Trophoblast cell (in vitro differentiated cells and primary cell): Measurements from ENCODE around the gene SLC18A2.

Source experiments
- DNase-seq, 2 donors: peaks; one replicate each; pipeline ENCODE4 v3.0.0-alpha.2; 2016
- H2AFZ ChIP-seq: 2 replicates; pipeline ENCODE4 v1.6.1; 2013; ENCODE audit warnings: low read length, moderate library complexity, mild to moderate bottlenecking; ENCODE audit not compliant: insufficient read depth, poor library complexity
- H2AK5ac ChIP-seq: 2 replicates; pipeline ENCODE4 v1.6.1; 2013; ENCODE audit warnings: mild to moderate bottlenecking, low read length
- H2BK120ac ChIP-seq: 2 replicates; pipeline ENCODE4 v1.6.1; 2013; ENCODE audit warnings: low read length, mild to moderate bottlenecking, moderate library complexity; ENCODE audit not compliant: insufficient read depth, poor library complexity
- H2BK12ac ChIP-seq: 2 replicates; pipeline ENCODE4 v1.6.1; 2013; ENCODE audit warnings: mild to moderate bottlenecking, low read length, moderate library complexity
- H2BK5ac ChIP-seq: 2 replicates; pipeline ENCODE4 v1.6.1; 2013; ENCODE audit warnings: low read length, low read depth, moderate library complexity, mild to moderate bottlenecking; ENCODE audit not compliant: poor library complexity
- H3K14ac ChIP-seq: 2 replicates; pipeline ENCODE4 v1.6.1; 2013; ENCODE audit warnings: mild to moderate bottlenecking, low read length
- H3K18ac ChIP-seq: 2 replicates; pipeline ENCODE4 v1.6.1; 2013; ENCODE audit warnings: mild to moderate bottlenecking, low read length
- H3K23ac ChIP-seq: 2 replicates; pipeline ENCODE4 v1.6.1; 2013; ENCODE audit warnings: low read length
- H3K27ac ChIP-seq: 2 replicates; pipeline ENCODE4 v1.5.1; 2013; ENCODE audit warnings: low read depth, mild to moderate bottlenecking, inconsistent platforms, low read length, moderate library complexity
- H3K27me3 ChIP-seq: 2 replicates; pipeline ENCODE4 v1.6.1; 2013; ENCODE audit warnings: inconsistent platforms, mild to moderate bottlenecking, low read length, moderate library complexity; ENCODE audit not compliant: insufficient read depth
- H3K36me3 ChIP-seq, 2 experiments: 1 replicate in 1 of 2; 2 replicates in 1 of 2; pipeline ENCODE4 v1.6.1; 2013; ENCODE audit warnings: low read length in 2 of 2, mild to moderate bottlenecking in 2 of 2, moderate library complexity in 1 of 2; ENCODE audit not compliant: insufficient read depth in 2 of 2, control insufficient read depth in 1 of 2
- H3K4ac ChIP-seq: 2 replicates; pipeline ENCODE4 v1.6.1; 2013; ENCODE audit warnings: low read depth, mild to moderate bottlenecking, low read length, moderate library complexity
- H3K4me1 ChIP-seq, 2 experiments: 1 replicate in 1 of 2; 2 replicates in 1 of 2; pipeline ENCODE4 v1.6.1; 2013; ENCODE audit warnings: low read length in 2 of 2, mild to moderate bottlenecking in 2 of 2, moderate library complexity in 1 of 2; ENCODE audit not compliant: insufficient read depth in 2 of 2, control insufficient read depth in 1 of 2
- H3K4me2 ChIP-seq: 2 replicates; pipeline ENCODE4 v1.6.1; 2013; ENCODE audit warnings: inconsistent platforms, mild to moderate bottlenecking, low read length, moderate library complexity
- H3K4me3 ChIP-seq: 2 replicates; pipeline ENCODE4 v1.5.1; 2013; ENCODE audit warnings: mild to moderate bottlenecking, low read depth, low read length, inconsistent platforms
- H3K79me1 ChIP-seq: one replicate; pipeline ENCODE4 v1.6.1; 2013; ENCODE audit warnings: low read length
- H3K79me2 ChIP-seq: 2 replicates; pipeline ENCODE4 v1.6.1; 2013; ENCODE audit warnings: low read length, mild to moderate bottlenecking; ENCODE audit not compliant: control insufficient read depth, insufficient read depth, poor library complexity
- H3K9ac ChIP-seq: 2 replicates; pipeline ENCODE4 v1.6.1; 2013; ENCODE audit warnings: mild to moderate bottlenecking, low read length
- H3K9me3 ChIP-seq: 2 replicates; pipeline ENCODE4 v1.6.1; 2013; ENCODE audit warnings: low read depth, mild to moderate bottlenecking, control low read depth, inconsistent platforms, low read length; ENCODE audit not compliant: insufficient read depth
- H4K12ac ChIP-seq: 2 replicates; pipeline ENCODE4 v1.6.1; 2013; ENCODE audit warnings: low read depth, mild to moderate bottlenecking, low read length, moderate library complexity
- H4K8ac ChIP-seq: 2 replicates; pipeline ENCODE4 v1.6.1; 2013; ENCODE audit warnings: low read depth, mild to moderate bottlenecking, low read length, moderate library complexity
- H4K91ac ChIP-seq: one replicate; pipeline ENCODE4 v1.6.1; 2013; ENCODE audit warnings: low read depth, mild to moderate bottlenecking, low read length, moderate library complexity
- WGBS: extraction: QIAGEN DNeasy Blood & Tissue Kit; methylation state at CpG from one replicate; pipeline ENCODE4 v1.1.7; 2013; ENCODE audit warnings: missing lambda C conversion rate; ENCODE audit not compliant: insufficient read length, insufficient coverage; ENCODE audit errors: extremely low coverage; 5-methylcytosine and 5-hydroxymethylcytosine counted together

SLC18A2 gene

DNA sequence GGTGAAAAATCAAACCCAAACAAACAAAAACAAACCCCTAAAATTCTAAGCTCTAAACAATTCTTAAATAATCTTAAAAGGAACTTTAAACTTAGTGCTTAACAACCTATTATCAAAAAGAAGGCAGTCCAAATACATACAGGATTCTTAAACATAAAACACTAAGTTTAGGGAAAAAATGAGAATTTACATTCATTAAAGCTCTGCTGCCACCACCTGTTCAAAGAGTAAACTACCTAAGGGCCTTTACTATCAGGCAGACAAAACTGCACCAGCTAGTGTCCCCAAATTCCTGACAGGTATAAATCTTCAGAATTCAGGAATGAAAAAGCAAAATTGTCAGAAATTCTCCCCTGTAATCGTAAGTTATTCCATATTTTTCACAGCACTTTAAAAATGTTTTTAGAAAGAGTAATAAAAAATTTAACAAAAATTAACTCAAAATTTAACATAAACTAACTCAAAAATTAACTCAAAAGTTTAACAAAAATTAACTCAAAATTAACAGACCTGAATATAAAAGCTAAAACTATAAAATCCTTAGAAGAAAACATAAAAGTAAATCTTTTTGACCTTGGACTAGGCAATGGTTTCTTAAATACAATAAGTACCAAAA, 79.2 kb downstream of the SLC18A2 start:
- DNase-seq: peak; percentile 4 to 68
- Histone ChIP-seq H3K4me2 (no peak overlapping the region), H2AFZ (no peak overlapping the region), H2BK12ac (no peak overlapping the region), H3K9me3 (no peaks in the 10 kb centered on the region), H3K18ac (no peak overlapping the region), H3K36me3 (no peaks in the 10 kb centered on the region), H3K9ac (no peak overlapping the region), H2AK5ac (no peak overlapping the region), H2BK5ac (no peak overlapping the region), H3K23ac (no peak overlapping the region), H3K4ac (no peak overlapping the region), H2BK120ac (no peak overlapping the region), H4K91ac (no peak overlapping the region), H3K27me3 (no peaks in the 10 kb centered on the region), H3K27ac (no peak overlapping the region), H3K79me2 (no peaks in the 10 kb centered on the region), H4K12ac (no peak overlapping the region), H4K8ac (no peak overlapping the region), H3K4me3 (no peak overlapping the region), H3K14ac (no peak overlapping the region), H3K79me1 (no peaks in the 10 kb centered on the region), H3K4me1 (no peaks in the 10 kb centered on the region)
- no CpG with 5 or more reads among the region's 1 CpG for WGBS

DNA sequence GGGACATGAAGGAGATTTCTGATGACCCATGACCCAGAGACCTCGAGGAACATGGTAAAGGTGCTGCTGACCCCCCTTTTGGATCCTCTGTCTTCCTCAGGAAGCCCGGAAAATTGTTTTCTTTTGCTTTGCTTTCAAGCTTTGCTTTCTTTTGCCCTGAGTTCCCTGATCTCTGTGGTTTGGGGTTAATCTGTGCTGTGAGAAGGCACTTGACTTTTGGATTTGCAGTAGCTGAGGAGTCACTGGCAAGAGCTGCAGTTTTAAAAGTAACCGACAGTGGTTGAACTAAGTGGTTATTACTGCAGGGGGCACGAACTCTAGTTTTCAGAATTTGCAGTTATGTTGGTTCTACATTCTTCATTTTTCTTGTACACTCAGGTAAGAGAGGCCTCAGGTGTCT, 81.3 kb downstream of the SLC18A2 start:
- Histone ChIP-seq H3K79me2 (no peaks in the 10 kb centered on the region), H2BK120ac (no peak overlapping the region), H4K8ac (no peak overlapping the region), H3K9me3 (no peaks in the 10 kb centered on the region), H3K23ac (no peak overlapping the region), H3K4ac (no peak overlapping the region), H3K14ac (no peak overlapping the region), H2BK12ac (no peak overlapping the region), H3K27ac (no peak overlapping the region), H3K9ac (no peak overlapping the region), H4K12ac (no peak overlapping the region), H3K4me1 (no peaks in the 10 kb centered on the region), H3K79me1 (no peaks in the 10 kb centered on the region), H3K27me3 (no peaks in the 10 kb centered on the region), H3K4me3 (no peak overlapping the region), H3K4me2 (no peak overlapping the region), H2AK5ac (no peak overlapping the region), H3K36me3 (no peaks in the 10 kb centered on the region), H3K18ac (no peak overlapping the region), H2BK5ac (no peak overlapping the region), H4K91ac (no peak overlapping the region), H2AFZ (no peak overlapping the region)
- DNase-seq: no peak
- WGBS: no CpG with 5 or more reads among the region's 4 CpGs

DNA sequence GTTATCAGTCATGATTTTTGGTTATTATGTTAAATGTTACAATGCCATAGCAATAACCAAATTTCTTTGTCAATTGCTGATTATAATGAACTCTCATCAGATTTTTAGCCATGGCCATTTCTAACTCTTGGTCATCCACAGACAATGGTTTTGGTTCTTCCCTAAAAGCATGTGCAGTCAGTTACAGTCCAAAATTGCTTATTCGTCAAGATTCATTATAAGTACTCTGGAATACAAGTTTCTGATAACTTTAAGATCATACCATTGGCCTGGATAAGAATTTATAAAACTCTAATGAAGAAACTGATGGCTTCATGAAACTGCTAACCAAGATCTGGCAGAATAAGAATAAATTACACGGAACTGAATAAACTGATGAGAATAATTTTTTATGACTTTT, 83.5 kb downstream of the SLC18A2 start:
- Histone ChIP-seq H3K4me3 (no peak overlapping the region), H3K27me3 (no peaks in the 10 kb centered on the region)
- WGBS: no CpG with 5 or more reads among the region's 2 CpGs

DNA sequence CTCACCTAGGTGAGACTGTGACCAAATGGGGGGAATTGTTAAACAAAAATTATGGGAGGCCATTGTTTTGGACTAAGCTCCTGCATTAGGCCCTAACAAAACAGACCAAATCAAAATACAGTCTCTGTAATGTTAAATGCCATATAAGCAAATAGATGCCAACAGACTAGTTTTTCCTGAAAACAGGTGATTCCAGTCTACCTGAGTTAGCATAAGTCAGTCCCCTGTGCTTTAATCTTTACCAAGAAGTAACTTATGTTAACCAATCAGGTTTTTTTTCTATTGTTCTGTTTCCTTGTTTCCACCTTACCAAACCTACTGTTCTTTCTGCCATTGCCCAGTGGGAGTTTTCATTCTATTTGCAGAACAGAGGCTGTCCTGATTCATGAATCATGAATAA, 86.3 kb downstream of the SLC18A2 start:
- H3K9me3 ChIP-seq: no peaks in the 10 kb centered on the region
- no peaks in the 10 kb centered on the region for H3K79me1 ChIP-seq
- H2BK12ac ChIP-seq: no peak overlapping the region
- no peak overlapping the region for H2BK5ac ChIP-seq
- H3K4me3 ChIP-seq: no peak overlapping the region
- no peaks in the 10 kb centered on the region for H3K4me1 ChIP-seq
- no peak overlapping the region for H3K4ac ChIP-seq
- H2AFZ ChIP-seq: no peak overlapping the region
- no peak overlapping the region for H2BK120ac ChIP-seq
- H2AK5ac ChIP-seq: no peak overlapping the region
- no peak overlapping the region for H3K14ac ChIP-seq
- DNase-seq: no peak
- H3K9ac ChIP-seq: no peak overlapping the region
- H3K79me2 ChIP-seq: no peaks in the 10 kb centered on the region
- H3K23ac ChIP-seq: no peak overlapping the region
- no peak overlapping the region for H4K8ac ChIP-seq
- H3K27me3 ChIP-seq: no peaks in the 10 kb centered on the region
- no peak overlapping the region for H3K4me2 ChIP-seq
- no peak overlapping the region for H3K18ac ChIP-seq
- H4K12ac ChIP-seq: no peak overlapping the region
- H3K36me3 ChIP-seq: no peaks in the 10 kb centered on the region
- no peak overlapping the region for H4K91ac ChIP-seq
- H3K27ac ChIP-seq: no peak overlapping the region

More for the DNA sequence above, 83.5 kb downstream of the SLC18A2 start:
- H3K79me1 ChIP-seq: no peaks in the 10 kb centered on the region
- H3K79me2 ChIP-seq: no peaks in the 10 kb centered on the region
- no peaks in the 10 kb centered on the region for H3K4me1 ChIP-seq
- no peak overlapping the region for H4K12ac ChIP-seq
- H3K4me2 ChIP-seq: no peak overlapping the region
- H2BK12ac ChIP-seq: no peak overlapping the region
- H4K8ac ChIP-seq: no peak overlapping the region
- H2BK120ac ChIP-seq: no peak overlapping the region
- H3K23ac ChIP-seq: no peak overlapping the region
- no peak overlapping the region for H2AFZ ChIP-seq
- no peak overlapping the region for H4K91ac ChIP-seq
- no peak overlapping the region for H3K4ac ChIP-seq
- no peaks in the 10 kb centered on the region for H3K36me3 ChIP-seq
- H3K27ac ChIP-seq: no peak overlapping the region
- no peak overlapping the region for H3K9ac ChIP-seq
- no peak overlapping the region for H2BK5ac ChIP-seq
- H3K14ac ChIP-seq: no peak overlapping the region
- H2AK5ac ChIP-seq: no peak overlapping the region
- DNase-seq: no peak
- no peak overlapping the region for H3K18ac ChIP-seq
- no peaks in the 10 kb centered on the region for H3K9me3 ChIP-seq
